ENCODE measurements around the gene PPP2R5E.

Gene PPP2R5E

GRCh38 chr14:63468294-63468693 lies 74.9 kb downstream of the PPP2R5E start:
- no peak for DNase-seq

GRCh38 chr14:63467440-63468072 lies 75.6 kb downstream of the PPP2R5E start:
- DNase-seq = no peak

GRCh38 chr14:63465347-63465746 lies 77.8 kb downstream of the PPP2R5E start:
- no peak for DNase-seq

- DNase-seq = no peak
Observed at GRCh38 chr14:63460680-63461369, 82.4 kb downstream of the PPP2R5E start.

- DNase-seq = no peak
Observed at GRCh38 chr14:63459738-63460137, 83.4 kb downstream of the PPP2R5E start.

GRCh38 chr14:63457498-63457897 lies 85.7 kb downstream of the PPP2R5E start:
- no peak for DNase-seq

- no peak for DNase-seq
Observed at GRCh38 chr14:63454863-63455622, 88.1 kb downstream of the PPP2R5E start.

GRCh38 chr14:63454436-63454835 lies 88.7 kb downstream of the PPP2R5E start:
- no peak for DNase-seq

GRCh38 chr14:63453443-63453936 lies 89.7 kb downstream of the PPP2R5E start:
- DNase-seq = no peak

- no peak for DNase-seq
Observed at GRCh38 chr14:63452796-63453195, 90.4 kb downstream of the PPP2R5E start.

GRCh38 chr14:63448841-63449240 lies 94.3 kb downstream of the PPP2R5E start:
- DNase-seq = no peak

GRCh38 chr14:63444588-63444987 lies 98.6 kb downstream of the PPP2R5E start:
- DNase-seq = no peak

GRCh38 chr14:63443988-63444387 lies 99.2 kb downstream of the PPP2R5E start:
- no peak for DNase-seq

- DNase-seq = no peak
Observed at GRCh38 chr14:63443361-63443760, 99.8 kb downstream of the PPP2R5E start.

GRCh38 chr14:63438065-63438757 lies 105.0 kb downstream of the PPP2R5E start:
- peak; percentile 95 for DNase-seq

- no peak for DNase-seq
Observed at GRCh38 chr14:63436286-63437098, 106.7 kb downstream of the PPP2R5E start.

GRCh38 chr14:63435838-63436237 lies 107.3 kb downstream of the PPP2R5E start:
- no peak for DNase-seq

- no peak for DNase-seq
Observed at GRCh38 chr14:63435204-63435603, 108.0 kb downstream of the PPP2R5E start.

GRCh38 chr14:63432888-63433552 lies 110.2 kb downstream of the PPP2R5E start:
- no peak for DNase-seq

GRCh38 chr14:63432228-63432627 lies 110.9 kb downstream of the PPP2R5E start:
- DNase-seq = no peak

- DNase-seq = no peak
Observed at GRCh38 chr14:63431466-63431865, 111.7 kb downstream of the PPP2R5E start.

- DNase-seq = no peak
Observed at GRCh38 chr14:63428486-63428885, 114.7 kb downstream of the PPP2R5E start.

All from NCI-H226 (cell line).